Cerebellar cortex (tissue), 1 donor: ENCODE measurements around the gene JDP2.
"Not testable (repeated sequence)": the region's sequence is repeated elsewhere in the genome, so short reads cannot be mapped to it uniquely, and the experiment has no call there.

Source experiments
- DNase-seq: peaks from one replicate; pipeline ENCODE4 v3.0.0-alpha.2; 2015; ENCODE audit warnings: low spot score

Gene JDP2

GRCh38 chr14:75427482-75428229, at the start of gene JDP2:
TSS of gene JDP2 (plus strand) at chr14:75428022. CDS start at chr14:75437921, 9,899 bp downstream.
- peak; percentile 71 for DNase-seq

DNA sequence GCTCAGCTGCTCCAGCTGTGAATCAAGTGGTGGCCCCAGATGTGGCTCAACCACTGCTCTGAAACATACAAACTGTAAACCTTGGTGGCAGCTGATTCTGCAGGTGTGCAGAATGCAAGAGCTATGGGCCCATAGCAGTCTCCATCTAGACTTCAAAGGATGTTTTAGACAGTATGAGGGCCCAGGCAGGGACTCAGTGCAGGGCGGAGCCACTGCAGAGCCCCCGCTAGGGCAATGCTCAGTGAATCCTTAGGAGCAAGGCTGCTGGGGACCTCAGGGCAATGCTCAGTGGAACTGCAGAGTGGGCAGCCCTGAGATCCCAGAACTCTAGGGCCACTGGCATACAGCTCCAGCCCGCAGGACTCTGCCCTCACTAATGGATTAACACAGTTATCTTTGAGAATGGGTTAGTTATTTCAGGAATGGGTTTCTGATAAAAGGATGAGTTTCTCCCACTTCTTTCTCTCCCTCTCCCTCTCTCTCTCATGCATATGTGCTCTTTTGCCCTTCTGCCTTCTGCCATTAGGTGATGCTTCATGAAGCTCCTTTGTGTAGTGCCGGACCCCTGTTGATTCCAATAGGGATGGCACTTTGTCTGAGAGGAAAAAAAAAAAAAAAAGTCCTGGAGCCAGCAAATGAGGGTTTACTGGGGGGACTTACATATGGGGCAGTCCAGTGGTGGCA, 48.4 kb upstream of the JDP2 start:
- no peak for DNase-seq

GRCh38 chr14:75379930-75380270, 47.9 kb upstream of the JDP2 start:
- no peak for DNase-seq

DNA sequence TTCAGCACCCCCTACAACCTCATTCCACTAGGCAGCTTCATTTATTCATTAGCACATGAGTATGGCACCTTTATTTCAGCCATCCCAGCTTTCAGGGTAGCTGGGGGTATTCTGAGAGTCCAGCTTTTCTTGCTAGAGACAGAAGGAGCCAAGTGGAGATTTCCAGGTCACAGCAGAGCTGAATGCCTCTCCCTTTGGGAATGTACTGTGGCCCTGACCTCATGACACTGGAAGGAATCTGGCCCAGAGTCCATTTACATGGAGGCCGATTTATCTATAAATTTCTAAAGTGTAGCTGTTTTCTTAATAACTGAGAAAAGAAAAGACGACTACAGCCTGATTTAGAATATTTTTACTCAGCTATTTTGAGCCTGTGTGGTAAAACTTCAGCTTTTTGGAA, 47.2 kb upstream of the JDP2 start:
- no peak for DNase-seq

GRCh38 chr14:75381642-75382041, 46.2 kb upstream of the JDP2 start:
- no peak for DNase-seq

GRCh38 chr14:75383219-75383618, 44.6 kb upstream of the JDP2 start:
- DNase-seq, result not testable (repeated sequence)

- DNase-seq, result no peak
These were observed 44.1 kb upstream of the JDP2 start for GRCh38 chr14:75383721-75384120.

DNA sequence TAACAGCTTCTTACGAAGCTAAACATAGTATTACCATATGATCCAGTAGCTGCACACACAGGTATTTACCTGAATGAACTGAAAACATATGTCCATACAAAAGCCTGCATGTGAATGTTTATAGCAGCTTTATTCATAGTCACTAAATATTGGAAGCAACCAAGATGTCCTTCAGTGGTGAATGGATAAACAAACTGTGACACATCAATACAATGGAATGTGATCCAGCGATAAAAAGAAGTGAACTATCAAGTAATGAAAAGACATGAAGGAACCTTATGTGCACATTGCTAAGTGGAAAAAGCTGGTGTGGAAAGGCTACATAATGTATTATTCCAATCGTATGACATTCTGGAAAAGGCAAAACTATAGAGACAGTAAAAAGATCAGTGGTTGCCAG, 38.1 kb upstream of the JDP2 start:
- no peak for DNase-seq

DNA sequence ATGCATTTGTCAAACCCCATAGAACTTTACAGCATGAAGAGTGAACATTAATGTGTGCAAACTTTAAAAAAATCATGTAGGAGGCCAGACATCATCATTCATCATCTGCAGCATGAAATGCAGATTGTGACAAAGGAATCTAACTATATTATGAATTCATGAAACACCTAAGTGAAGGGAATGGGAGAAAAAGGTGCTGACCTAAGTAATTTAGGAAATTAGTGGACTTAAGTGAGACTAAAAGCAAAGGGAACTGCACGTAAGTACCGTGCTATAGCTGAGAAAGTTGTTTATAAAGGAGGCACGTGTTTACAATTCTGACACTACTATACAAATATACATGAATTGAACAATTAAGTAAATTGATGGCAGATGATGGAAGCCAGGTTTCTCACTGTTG, 37.6 kb upstream of the JDP2 start:
- DNase-seq, result no peak

DNA sequence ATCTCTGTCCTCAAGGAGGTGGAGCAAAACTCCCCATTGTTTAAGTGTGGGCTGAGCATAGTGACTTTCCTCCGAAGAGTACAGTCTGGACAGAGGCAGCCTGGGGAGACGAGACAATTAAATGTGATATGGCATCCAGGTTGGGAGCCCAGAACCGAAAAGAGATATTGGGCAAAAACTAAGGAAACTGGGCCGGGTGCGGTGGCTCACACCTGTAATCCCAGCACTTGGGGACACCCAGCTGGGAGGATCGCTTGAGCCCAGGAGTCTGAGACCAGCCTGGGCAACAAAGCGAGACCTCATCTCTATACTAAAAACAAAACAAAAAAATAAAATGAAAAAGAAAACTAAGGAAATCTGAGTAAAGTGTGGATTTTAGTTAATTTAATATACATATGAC, 35.9 kb upstream of the JDP2 start:
- DNase-seq, result no peak

DNA sequence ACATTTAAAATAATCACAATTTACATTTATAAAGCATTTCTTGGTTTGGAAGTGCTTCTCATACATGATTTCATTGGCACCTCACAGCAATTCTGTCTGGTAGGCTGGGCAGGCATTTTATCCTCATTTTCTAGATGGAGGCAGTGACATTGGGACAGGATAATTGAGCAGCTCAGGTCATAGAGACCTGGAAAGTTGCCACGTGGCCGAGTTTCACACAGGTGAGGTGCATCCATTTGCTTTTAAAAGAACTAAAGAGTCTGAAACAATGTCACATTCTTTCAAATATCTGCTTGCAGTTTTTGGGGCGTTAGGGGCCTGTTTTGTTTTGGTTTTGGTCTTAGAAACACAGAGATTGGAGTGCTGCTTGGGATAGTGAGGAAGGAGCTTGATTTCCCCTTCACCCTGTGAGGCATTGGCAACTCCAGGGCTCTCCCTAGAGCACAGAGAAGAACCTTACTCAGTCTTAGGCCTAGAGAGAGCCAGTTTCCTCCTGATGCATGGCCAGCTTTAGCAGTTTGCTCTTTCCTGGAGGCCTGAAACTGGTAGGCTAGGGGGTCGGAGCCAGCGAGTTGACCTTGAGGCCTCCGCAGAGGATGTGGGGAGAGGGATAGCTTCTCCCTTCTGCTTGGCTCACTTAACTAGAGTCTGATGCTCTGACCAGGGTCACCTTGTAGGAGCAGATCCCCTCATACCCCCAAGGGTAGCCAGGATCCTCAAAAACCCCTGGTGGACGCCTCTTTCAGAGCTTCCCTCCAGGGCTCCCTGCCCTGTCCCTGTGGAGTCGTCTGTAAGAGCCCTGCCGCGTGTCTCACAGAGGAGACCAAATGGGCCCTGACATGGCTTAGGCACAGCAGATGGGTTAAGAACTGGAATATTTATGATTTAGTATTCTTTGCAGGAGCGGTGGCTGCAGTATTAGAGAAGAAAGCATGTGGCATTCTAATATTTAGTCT, 34.9 kb upstream of the JDP2 start:
- no peak for DNase-seq

GRCh38 chr14:75393794-75394193, 34.0 kb upstream of the JDP2 start:
- DNase-seq, result no peak

DNA sequence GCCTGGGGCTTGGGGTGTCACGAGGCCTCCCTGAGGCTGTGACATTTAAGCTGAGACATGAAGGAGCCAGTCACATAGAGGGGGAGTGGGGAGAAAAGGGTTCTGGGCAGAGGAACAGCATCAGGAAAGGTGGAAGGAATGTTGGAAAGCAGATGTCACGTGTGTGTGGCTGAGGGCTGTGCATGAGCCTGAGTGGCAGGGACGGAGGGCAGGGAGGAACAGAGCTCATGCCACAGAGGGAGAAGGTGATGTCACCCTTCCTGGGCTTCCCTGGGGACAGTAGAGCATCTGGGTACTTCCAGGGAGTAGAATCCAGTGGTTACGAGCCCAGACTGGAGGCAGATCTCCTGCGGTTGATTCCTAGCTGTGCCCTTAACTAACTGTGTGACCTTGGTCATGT, 32.0 kb upstream of the JDP2 start:
- DNase-seq, result no peak

DNA sequence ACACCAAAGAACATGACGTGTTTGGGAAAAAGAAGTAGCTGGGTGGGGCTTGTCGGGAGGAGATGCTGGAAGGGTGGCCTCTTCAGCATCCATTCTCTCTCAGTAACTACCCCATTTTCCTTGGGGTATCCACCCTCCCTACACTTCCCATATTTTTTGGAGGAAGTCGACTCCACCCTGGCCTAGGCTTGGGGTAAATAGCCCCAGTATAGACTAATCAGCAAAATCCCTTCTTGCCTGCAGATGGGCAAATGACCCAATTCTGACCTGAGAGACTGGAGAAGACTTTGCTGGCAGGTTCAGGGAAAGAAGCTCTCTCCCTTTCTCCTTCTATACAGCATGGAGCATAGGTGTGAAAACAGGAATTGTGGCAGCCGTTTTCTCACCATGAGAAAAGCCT, 28.5 kb upstream of the JDP2 start:
- DNase-seq, result no peak

- DNase-seq, result peak; percentile 13
These were observed 27.7 kb upstream of the JDP2 start for GRCh38 chr14:75399843-75400775.

DNA sequence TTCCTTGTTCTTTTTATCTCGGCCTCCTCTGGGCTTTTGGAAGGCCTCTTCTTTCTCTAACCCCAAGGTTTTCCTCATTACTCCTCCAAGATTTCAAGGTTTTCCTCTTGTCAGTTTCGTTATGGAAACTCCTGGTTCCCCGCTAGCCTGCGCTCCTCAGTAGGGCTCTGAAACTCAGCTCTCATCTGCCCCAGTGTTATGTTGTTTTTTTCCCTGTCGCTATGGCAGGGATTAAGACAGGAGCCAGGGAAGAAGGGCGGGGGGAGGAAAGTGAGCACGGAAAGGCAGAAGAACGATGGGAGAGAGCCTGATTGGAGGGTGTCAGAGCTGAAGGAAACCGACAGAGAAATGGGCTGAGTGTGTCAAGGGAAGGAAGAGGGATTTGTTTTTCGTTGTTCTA, 26.5 kb upstream of the JDP2 start:
- no peak for DNase-seq

GRCh38 chr14:75402867-75403413, 24.9 kb upstream of the JDP2 start:
- DNase-seq, result no peak

GRCh38 chr14:75404847-75405246, 23.0 kb upstream of the JDP2 start:
- DNase-seq, result no peak

GRCh38 chr14:75406102-75406501, 21.7 kb upstream of the JDP2 start:
- DNase-seq, result no peak

- no peak for DNase-seq
These were observed 21.0 kb upstream of the JDP2 start for GRCh38 chr14:75406856-75407255.
